Measurements from ENCODE around the gene PEX10. TPM values are rescaled to one million over a fixed set of nuclear protein-coding genes. Genes with fewer than 3 reads are reported as not detected.

PEX10 gene
- total RNA-seq, 2 experiments from 2014 or later = 17.1 to 19.0 TPM

- CTCF ChIA-PET = no interaction called here
- Mint-ChIP-seq H3K27me3 (no peaks in the 10 kb centered on the region), H3K27ac (no peak overlapping the region), H3K4me1 (ENCODE audit: low read depth) (no peaks in the 10 kb centered on the region), H3K9me3 (no peaks in the 10 kb centered on the region), H3K36me3 (ENCODE audit: low read depth) (no peaks in the 10 kb centered on the region), H3K4me3 (no peak overlapping the region)
- POLR2A ChIA-PET = no interaction called here
- TF ChIP-seq CTCF (IDR thresholded peaks at IDR 0.05) = no peak
- ATAC-seq (no peak), DNase-seq (no peak)
- intact Hi-C loops (cut with micrococcal nuclease) = no loop called here
These were observed 46.3 kb upstream of the PEX10 start for GRCh38 chr1:2458687-2459086.

- H3K36me3 Mint-ChIP-seq (ENCODE audit: low read depth) = no peaks in the 10 kb centered on the region
- H3K27me3 Mint-ChIP-seq = no peaks in the 10 kb centered on the region
- no peak overlapping the region for H3K27ac Mint-ChIP-seq
- intact Hi-C loops (cut with micrococcal nuclease) = no loop called here
- ATAC-seq (no peak), DNase-seq (no peak)
- CTCF ChIA-PET = no interaction called here
- no peak overlapping the region for H3K4me3 Mint-ChIP-seq
- POLR2A ChIA-PET = interaction anchor here (0.6 to 1.4 kb wide), 2 partner anchors 31 to 741 kb away, joined by 3 read pairs; no protein-coding TSS in a partner anchor
- H3K9me3 Mint-ChIP-seq = no peaks in the 10 kb centered on the region
- H3K4me1 Mint-ChIP-seq (ENCODE audit: low read depth) = no peaks in the 10 kb centered on the region
- no peak for TF ChIP-seq CTCF (IDR thresholded peaks at IDR 0.05)
These were observed 45.1 kb upstream of the PEX10 start for GRCh38 chr1:2457444-2457843.

- Mint-ChIP-seq H3K27me3 (no peaks in the 10 kb centered on the region), H3K4me1 (ENCODE audit: low read depth) (no peaks in the 10 kb centered on the region), H3K27ac (no peak overlapping the region), H3K4me3 (no peak overlapping the region), H3K9me3 (no peaks in the 10 kb centered on the region), H3K36me3 (ENCODE audit: low read depth) (no peaks in the 10 kb centered on the region)
- no peak for DNase-seq
- POLR2A ChIA-PET = no interaction called here
- intact Hi-C loops (cut with micrococcal nuclease) = no loop called here
- CTCF ChIA-PET = no interaction called here
- TF ChIP-seq CTCF (IDR thresholded peaks at IDR 0.05) = no peak
- no peak for ATAC-seq
These were observed 43.4 kb upstream of the PEX10 start for GRCh38 chr1:2455757-2456156.

GRCh38 chr1:2454227-2454626 lies 41.9 kb upstream of the PEX10 start:
- no peak for TF ChIP-seq CTCF (IDR thresholded peaks at IDR 0.05)
- POLR2A ChIA-PET = no interaction called here
- no peak for ATAC-seq

GRCh38 chr1:2452932-2453315 lies 40.6 kb upstream of the PEX10 start:
- DNase-seq (no peak), ATAC-seq (no peak)
- H3K27ac Mint-ChIP-seq = no peak overlapping the region
- no peak overlapping the region for H3K4me3 Mint-ChIP-seq
- POLR2A ChIA-PET = interaction anchor here (0.7 kb wide), 1 partner anchor 35 kb away, joined by 3 read pairs; no protein-coding TSS in a partner anchor
- intact Hi-C loops (cut with micrococcal nuclease) = no loop called here
- no peaks in the 10 kb centered on the region for H3K9me3 Mint-ChIP-seq
- no peaks in the 10 kb centered on the region for H3K36me3 Mint-ChIP-seq (ENCODE audit: low read depth)
- CTCF ChIA-PET = no interaction called here
- H3K27me3 Mint-ChIP-seq = no peaks in the 10 kb centered on the region
- H3K4me1 Mint-ChIP-seq (ENCODE audit: low read depth) = no peaks in the 10 kb centered on the region
- no peak for TF ChIP-seq CTCF (IDR thresholded peaks at IDR 0.05)

More at GRCh38 chr1:2454227-2454626, 41.9 kb upstream of the PEX10 start:
- Mint-ChIP-seq H3K4me3 (no peak overlapping the region), H3K4me1 (ENCODE audit: low read depth) (no peaks in the 10 kb centered on the region), H3K27ac (no peak overlapping the region), H3K27me3 (no peaks in the 10 kb centered on the region), H3K36me3 (ENCODE audit: low read depth) (no peaks in the 10 kb centered on the region), H3K9me3 (no peaks in the 10 kb centered on the region)
- CTCF ChIA-PET = no interaction called here
- no peak for DNase-seq
- intact Hi-C loops (cut with micrococcal nuclease) = no loop called here
